ENCODE measurements around the gene ATF7. TPM values are rescaled to one million over a fixed set of nuclear protein-coding genes. Genes with fewer than 3 reads are reported as not detected.

ATF7 gene
- total RNA-seq, 1 experiment from 2014 or later: 8.9 TPM

- no peak for DNase-seq (ENCODE audit: low read depth)
Observed at GRCh38 chr12:53483225-53483978, 142.8 kb downstream of the ATF7 start.

GRCh38 chr12:53482626-53483168 is 143.5 kb downstream of the ATF7 start:
- no peak for DNase-seq (ENCODE audit: low read depth)

GRCh38 chr12:53481939-53482586 is 144.1 kb downstream of the ATF7 start:
- no peak for DNase-seq (ENCODE audit: low read depth)

GRCh38 chr12:53481458-53481857 is 144.7 kb downstream of the ATF7 start:
- DNase-seq (ENCODE audit: low read depth): peak; percentile 45

GRCh38 chr12:53480491-53481442 is 145.4 kb downstream of the ATF7 start:
- no peak for DNase-seq (ENCODE audit: low read depth)

GRCh38 chr12:53479331-53479730 is 146.9 kb downstream of the ATF7 start:
- DNase-seq (ENCODE audit: low read depth): no peak

GRCh38 chr12:53478865-53479264 is 147.3 kb downstream of the ATF7 start:
- no peak for DNase-seq (ENCODE audit: low read depth)

GRCh38 chr12:53476769-53477209 is 149.4 kb downstream of the ATF7 start:
- peak; percentile 24 for DNase-seq (ENCODE audit: low read depth)

GRCh38 chr12:53474819-53475218 is 151.4 kb downstream of the ATF7 start:
- no peak for DNase-seq (ENCODE audit: low read depth)

- no peak for DNase-seq (ENCODE audit: low read depth)
Observed at GRCh38 chr12:53474077-53474476, 152.1 kb downstream of the ATF7 start.

GRCh38 chr12:53472056-53472582 is 154.1 kb downstream of the ATF7 start:
- no peak for DNase-seq (ENCODE audit: low read depth)

- DNase-seq (ENCODE audit: low read depth): no peak
Observed at GRCh38 chr12:53468282-53468681, 157.9 kb downstream of the ATF7 start.

- no peak for DNase-seq (ENCODE audit: low read depth)
Observed at GRCh38 chr12:53467880-53468279, 158.3 kb downstream of the ATF7 start.

- no peak for DNase-seq (ENCODE audit: low read depth)
Observed at GRCh38 chr12:53467082-53467481, 159.1 kb downstream of the ATF7 start.

GRCh38 chr12:53466640-53467039 is 159.5 kb downstream of the ATF7 start:
- DNase-seq (ENCODE audit: low read depth): no peak

GRCh38 chr12:53465679-53466078 is 160.5 kb downstream of the ATF7 start:
- no peak for DNase-seq (ENCODE audit: low read depth)

GRCh38 chr12:53464685-53465418 is 161.3 kb downstream of the ATF7 start:
- DNase-seq (ENCODE audit: low read depth): no peak

GRCh38 chr12:53463802-53464560 is 162.2 kb downstream of the ATF7 start:
- DNase-seq (ENCODE audit: low read depth): no peak

- no peak for DNase-seq (ENCODE audit: low read depth)
Observed at GRCh38 chr12:53462935-53463334, 163.2 kb downstream of the ATF7 start.

- DNase-seq (ENCODE audit: low read depth): no peak
Observed at GRCh38 chr12:53461591-53461990, 164.6 kb downstream of the ATF7 start.

All from RPMI7951 (cell line).